ENCODE measurements around the gene ZNF329.

- no peak for TF ChIP-seq CTCF (conservative IDR thresholded peaks at IDR 0.05; ENCODE audit: low read length)
- no peak for TF ChIP-seq EZH2phosphoT487 (IDR thresholded peaks at IDR 0.05; ENCODE audit: borderline replicate concordance)
Measured at GRCh38 chr19:58089846-58090245, 60.7 kb downstream of the ZNF329 start.
